Mesodermal cell (in vitro differentiated cells): ENCODE data around the gene SEC16A.
"Not testable (repeated sequence)": the region's sequence is repeated elsewhere in the genome, so short reads cannot be mapped to it uniquely, and the experiment has no call there.

Experiments used
- H3K27ac ChIP-seq: 2 replicates; pipeline ENCODE4 v1.7.0; 2013; ENCODE audit warnings: mild to moderate bottlenecking, low read depth, low read length, moderate library complexity; ENCODE audit not compliant: severe bottlenecking
- H3K36me3 ChIP-seq: 2 replicates; pipeline ENCODE4 v1.7.1; 2013; ENCODE audit warnings: mild to moderate bottlenecking, low read length, moderate library complexity; ENCODE audit not compliant: control insufficient read depth, insufficient read depth
- H3K4me1 ChIP-seq: one replicate; pipeline ENCODE4 v1.7.1; 2013; ENCODE audit warnings: mild to moderate bottlenecking, low read length; ENCODE audit not compliant: insufficient read depth, control insufficient read depth, poor library complexity, severe bottlenecking
- H3K4me3 ChIP-seq: 2 replicates; pipeline ENCODE4 v1.7.0; 2013; ENCODE audit warnings: low read length, control low read depth, mild to moderate bottlenecking; ENCODE audit not compliant: insufficient read depth, poor library complexity, severe bottlenecking; ENCODE audit errors: extremely low read depth
- H3K9me3 ChIP-seq: 2 replicates; pipeline ENCODE4 v1.7.1; 2013; ENCODE audit warnings: mild to moderate bottlenecking, low read length, moderate library complexity; ENCODE audit not compliant: control insufficient read depth
- WGBS, 2 experiments: methylation state at CpG; one replicate each; pipeline ENCODE4 v1.1.5; 2013; ENCODE audit warnings: missing lambda C conversion rate in 2 of 2; ENCODE audit not compliant: insufficient coverage in 2 of 2; 5-methylcytosine and 5-hydroxymethylcytosine counted together

SEC16A gene

DNA sequence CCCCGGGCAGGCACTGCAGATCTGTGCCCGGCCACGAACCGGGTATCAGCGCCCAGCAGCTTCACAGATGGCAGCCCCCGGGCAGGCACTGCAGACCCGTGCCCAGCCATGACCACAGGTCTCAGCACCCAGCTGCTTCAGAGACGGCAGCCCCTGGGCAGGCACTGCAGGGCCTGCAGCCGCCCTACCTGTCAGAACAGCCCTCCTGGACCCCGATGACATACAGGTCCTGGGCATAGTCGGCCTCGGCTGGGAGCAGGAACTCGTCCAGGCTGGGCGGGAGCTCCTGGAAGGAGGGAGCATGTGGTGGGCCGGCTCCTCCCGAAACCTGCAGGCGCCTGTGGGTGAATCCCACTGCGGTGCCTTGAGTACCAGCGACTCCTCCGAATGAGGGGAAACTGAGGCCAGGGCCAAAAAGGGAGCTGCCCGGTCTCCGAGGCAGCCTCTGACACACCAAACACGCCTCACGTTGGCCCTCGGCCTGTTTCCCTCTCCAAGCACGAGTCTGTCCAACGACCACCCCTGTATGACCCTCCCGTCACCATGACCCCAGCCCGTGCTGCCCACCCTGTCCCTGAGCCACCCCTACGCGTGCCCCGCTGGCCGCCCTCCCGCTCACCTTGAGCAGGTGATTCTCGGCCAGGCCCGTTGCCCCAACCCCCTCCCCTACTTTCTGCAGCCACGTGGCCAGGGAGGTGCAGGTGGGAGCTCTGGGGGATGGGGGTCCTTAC lies 48.8 kb downstream of the SEC16A start:
- Histone ChIP-seq H3K4me3 (no peak overlapping the region), H3K36me3 (peaks cover 53% of the 10 kb centered on the region), H3K27ac (no peak overlapping the region), H3K9me3 (no peaks in the 10 kb centered on the region), H3K4me1 (peaks cover 8% of the 10 kb centered on the region)
- 95 to 96% methylated on average over 33 to 35 of the region's 37 CpGs for WGBS, 2 experiments

DNA sequence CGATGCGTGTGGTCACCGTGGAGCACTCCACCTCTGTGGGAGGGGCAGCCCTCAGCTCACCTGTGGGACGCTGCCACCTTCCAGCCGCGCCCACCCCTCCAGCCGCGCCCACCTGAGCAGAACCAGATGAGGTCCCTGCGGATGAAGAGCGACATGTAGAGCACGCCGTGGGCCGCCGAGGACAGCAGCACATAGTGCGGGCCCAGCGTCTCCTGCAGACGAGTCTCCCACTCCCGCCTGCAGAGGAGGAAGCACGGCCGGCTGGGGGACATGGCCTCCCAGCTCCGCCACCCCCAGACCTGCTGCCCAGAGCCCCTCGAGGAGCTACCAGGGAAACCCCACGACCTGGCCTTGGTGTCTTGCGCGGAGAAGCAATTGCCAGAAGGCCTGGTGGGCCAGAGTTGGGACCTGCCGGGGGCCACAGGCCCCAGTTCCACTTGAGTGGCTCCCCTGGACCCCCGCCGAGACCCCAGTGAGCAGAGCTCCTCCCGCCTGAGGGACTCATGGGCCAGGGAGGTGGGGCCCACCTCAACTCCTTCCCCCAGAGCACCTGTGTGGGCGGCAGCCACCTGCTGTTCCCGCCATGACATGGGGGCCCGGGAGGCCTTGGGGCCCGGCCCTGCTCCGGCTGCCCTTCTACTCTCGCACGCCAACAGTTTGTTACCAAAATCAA lies 49.7 kb downstream of the SEC16A start:
- Histone ChIP-seq H3K36me3 (peaks cover 61% of the 10 kb centered on the region), H3K4me1 (peaks cover 8% of the 10 kb centered on the region), H3K27ac (no peak overlapping the region), H3K4me3 (no peak overlapping the region), H3K9me3 (no peaks in the 10 kb centered on the region)
- WGBS, 2 experiments: 92 to 94% methylated on average over 22 to 35 of the region's 36 CpGs

DNA sequence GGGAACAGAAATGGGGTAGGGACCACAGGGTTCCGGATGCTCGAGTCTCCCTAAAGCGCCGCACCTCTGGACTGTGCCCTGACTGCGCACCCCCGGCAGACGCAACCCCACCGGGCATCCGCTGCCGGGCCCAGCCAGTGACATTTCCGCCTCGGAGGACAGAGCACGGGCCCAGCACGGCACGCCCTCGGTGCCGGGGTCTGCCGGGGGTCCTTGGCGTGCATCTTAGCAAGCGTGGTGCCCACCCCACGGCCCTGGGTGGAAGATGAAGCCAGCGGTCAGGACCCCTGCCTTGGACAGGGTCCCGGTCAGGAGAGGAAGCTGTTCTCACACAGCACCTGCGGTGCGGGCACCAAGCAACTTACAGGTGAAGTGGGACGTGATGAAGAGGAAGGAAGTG lies 50.2 kb downstream of the SEC16A start:
- Histone ChIP-seq H3K4me1 (peaks cover 4% of the 10 kb centered on the region), H3K36me3 (peaks cover 64% of the 10 kb centered on the region), H3K27ac (no peak overlapping the region), H3K9me3 (no peaks in the 10 kb centered on the region), H3K4me3 (no peak overlapping the region)
- 85 to 86% methylated on average over 25 to 26 of the region's 26 CpGs for WGBS, 2 experiments

DNA sequence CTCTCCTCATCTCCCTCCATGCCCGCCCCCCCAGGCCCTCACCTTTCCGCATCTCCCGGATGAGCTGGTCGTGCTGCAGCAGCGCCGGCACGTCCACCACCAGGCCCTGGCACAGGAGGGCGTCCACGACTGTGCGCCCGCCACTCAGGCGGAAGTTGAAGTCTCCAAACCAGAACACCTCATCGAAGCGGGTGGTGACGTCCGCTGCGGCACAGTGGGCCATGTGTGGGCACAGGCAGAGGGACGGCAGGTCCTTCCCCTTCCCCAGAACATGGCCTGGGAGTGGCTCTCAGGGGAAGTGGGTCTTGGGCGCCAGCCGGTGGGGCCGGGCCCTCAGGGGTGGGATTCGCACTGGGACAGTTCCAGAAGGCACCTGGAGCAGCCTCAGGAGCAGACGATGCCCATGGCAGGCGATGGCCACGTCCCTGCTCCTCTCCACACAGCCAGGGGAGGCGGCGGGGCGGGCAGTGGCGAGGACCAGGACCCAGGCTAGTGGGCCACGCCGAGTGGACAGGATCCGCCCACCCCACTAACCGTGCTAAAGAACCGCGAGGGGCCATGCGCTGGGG lies 51.0 kb downstream of the SEC16A start:
- H3K9me3 ChIP-seq: no peaks in the 10 kb centered on the region
- H3K36me3 ChIP-seq: peaks cover 62% of the 10 kb centered on the region
- H3K4me1 ChIP-seq: no peaks in the 10 kb centered on the region
- H3K27ac ChIP-seq: no peak overlapping the region
- H3K4me3 ChIP-seq: no peak overlapping the region
- 96 to 97% methylated on average over 32 of the region's 36 CpGs for WGBS, 2 experiments

DNA sequence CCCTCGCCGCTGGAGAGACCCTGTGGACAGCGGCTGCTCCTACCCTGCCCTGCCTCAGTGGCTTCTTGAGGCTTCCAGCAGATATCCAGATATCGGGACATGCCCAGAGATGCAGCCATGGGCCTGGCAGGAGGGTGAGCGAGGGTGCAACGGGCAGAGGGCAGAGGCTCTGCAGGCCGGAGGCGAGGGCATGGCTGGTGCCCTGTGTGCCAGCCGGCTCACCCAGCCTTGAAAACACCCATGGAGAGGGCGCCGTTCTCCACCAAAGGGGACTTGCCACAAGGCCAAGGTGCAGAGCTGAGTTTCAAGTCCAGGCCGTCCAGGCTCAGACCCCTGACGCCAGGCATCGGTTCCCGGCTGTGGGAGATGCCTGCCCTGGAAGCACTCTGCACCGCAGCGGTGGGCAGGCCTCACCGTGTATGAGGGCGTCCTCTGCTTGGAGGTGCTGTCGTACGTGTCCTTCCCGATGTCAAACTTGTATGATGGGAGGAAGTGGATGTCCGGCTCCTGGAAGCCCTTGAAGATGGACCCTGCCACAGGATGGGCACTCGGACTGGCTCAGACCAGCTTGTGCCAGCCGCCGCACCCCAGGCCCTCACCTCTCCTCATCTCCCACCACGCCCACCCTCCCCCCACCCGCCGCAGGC lies 52.1 kb downstream of the SEC16A start:
- H3K4me1 ChIP-seq: no peaks in the 10 kb centered on the region
- no peak overlapping the region for H3K27ac ChIP-seq
- 97 to 98% methylated on average over 16 to 20 of the region's 29 CpGs for WGBS, 2 experiments
- no peak overlapping the region for H3K4me3 ChIP-seq
- peaks cover 65% of the 10 kb centered on the region for H3K36me3 ChIP-seq
- no peaks in the 10 kb centered on the region for H3K9me3 ChIP-seq

DNA sequence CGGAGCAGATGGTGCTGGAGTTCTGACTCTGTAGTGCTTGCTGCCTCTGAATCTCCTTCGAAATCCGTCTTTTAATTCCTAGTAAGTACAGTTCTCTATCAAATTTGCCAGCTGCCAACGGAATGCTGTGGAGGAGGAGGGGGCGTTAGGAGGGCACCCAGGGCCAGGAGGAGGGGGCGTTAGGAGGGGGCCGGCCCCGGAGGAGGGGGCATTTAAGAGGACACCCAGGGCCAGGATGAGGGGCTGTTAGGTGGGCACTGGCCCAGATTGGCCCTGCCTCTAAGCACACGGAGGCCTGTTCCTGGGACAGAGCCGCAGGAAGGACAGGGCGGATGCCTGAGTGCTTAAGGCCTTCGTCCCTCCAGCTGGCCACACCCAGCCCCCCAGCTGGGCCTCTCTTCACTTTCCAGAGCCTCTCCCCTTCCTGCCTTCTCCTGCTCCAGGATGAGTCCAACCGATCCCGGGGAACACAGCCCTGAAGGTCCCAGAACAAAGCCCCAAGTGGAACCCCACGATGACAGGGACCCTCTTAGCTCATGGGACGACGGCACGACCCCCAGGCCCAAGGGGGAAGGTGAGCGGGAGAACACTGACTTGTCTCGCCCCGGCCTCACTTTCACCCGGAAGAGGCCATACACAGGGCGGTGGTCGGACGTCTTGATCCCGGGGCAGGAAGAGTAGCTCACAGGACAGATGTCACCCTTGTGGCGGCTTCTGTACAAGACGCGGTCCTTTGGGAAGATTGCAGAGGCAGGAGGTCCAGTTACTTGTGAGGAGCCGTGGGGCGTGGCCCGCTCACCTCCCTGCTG lies 53.0 kb downstream of the SEC16A start:
- 96 to 97% methylated on average over 28 to 30 of the region's 32 CpGs for WGBS, 2 experiments
- H3K27ac ChIP-seq: no peak overlapping the region
- H3K9me3 ChIP-seq: no peaks in the 10 kb centered on the region
- no peaks in the 10 kb centered on the region for H3K4me1 ChIP-seq
- no peak overlapping the region for H3K4me3 ChIP-seq
- H3K36me3 ChIP-seq: peaks cover 65% of the 10 kb centered on the region

DNA sequence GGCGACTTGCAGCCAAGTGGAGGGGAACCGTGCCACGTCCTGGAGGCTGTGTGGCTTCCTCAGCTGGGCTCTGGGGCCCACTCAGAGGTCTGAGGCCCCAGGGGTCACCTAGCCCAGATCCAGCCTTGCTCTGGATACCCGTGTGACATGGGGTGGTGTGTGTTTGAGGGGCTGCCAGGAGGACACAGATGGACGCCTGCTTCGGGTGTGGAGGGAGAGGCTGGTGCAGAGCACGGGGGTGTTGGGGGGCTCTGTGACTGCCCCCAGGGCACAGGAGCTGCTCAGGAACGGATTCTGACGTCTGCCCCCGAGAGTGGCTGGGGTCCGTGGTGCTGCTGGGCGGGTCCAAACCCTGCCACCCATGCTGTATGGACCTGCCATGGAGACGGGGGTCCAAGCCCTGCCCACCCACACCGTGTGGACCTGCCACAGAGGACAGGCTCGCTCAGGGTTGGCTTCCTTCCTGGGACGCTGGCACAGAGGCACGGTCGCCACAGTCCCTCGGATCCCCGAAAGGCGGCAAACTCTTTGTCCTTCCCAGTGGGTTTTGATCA lies 53.7 kb downstream of the SEC16A start:
- no peaks in the 10 kb centered on the region for H3K9me3 ChIP-seq
- H3K27ac ChIP-seq: no peak overlapping the region
- H3K36me3 ChIP-seq: peaks cover 70% of the 10 kb centered on the region
- no peaks in the 10 kb centered on the region for H3K4me1 ChIP-seq
- WGBS, 2 experiments: 93% methylated on average over 19 to 20 of the region's 21 CpGs
- no peak overlapping the region for H3K4me3 ChIP-seq

DNA sequence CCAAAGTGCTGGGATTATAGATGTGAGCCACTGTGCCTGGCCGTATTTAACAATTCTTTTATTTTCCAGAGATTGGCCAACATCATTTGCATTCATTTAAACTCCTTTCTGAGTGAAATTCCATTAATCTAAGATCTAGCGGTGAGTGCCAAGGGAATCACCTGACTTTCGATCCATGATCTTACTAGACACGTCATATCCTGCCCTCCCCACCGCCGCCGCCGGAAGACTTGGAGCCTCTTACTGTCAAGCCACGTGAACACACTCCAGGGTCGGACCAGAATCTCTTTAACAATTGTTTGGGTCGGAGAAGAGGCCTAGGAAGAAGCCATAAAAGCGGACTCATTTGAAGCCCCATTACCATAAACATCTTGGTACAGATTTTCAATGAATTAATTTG lies 56.1 kb downstream of the SEC16A start:
- peaks cover 77% of the 10 kb centered on the region for H3K36me3 ChIP-seq
- WGBS, 2 experiments: 93 to 95% methylated on average over 4 to 12 of the region's 12 CpGs
- no peak overlapping the region for H3K4me3 ChIP-seq
- H3K27ac ChIP-seq: no peak overlapping the region
- no peaks in the 10 kb centered on the region for H3K4me1 ChIP-seq
- H3K9me3 ChIP-seq: no peaks in the 10 kb centered on the region

DNA sequence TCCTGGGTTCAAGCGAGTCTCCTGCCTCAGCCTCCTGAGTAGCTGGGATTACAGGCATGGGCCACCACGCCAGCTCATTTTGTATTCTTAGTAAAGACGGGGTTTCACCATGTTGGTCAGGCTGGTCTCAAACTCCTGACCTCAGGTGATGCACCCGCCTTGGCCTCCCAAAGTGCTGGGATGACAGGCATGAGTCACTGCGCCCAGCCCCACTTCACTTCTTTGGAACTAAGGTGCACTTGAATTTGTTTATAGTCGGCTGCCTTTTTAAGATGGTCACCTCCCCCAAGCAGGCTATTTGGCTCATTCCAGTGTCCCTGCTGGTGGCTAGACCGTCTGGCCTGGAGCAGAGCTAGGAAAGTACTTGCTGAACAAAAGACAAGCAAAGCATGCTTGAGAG lies 57.5 kb downstream of the SEC16A start:
- WGBS, 2 experiments: 95 to 98% methylated on average over 6 to 7 of the region's 7 CpGs
- peaks cover 86% of the 10 kb centered on the region for H3K36me3 ChIP-seq

DNA sequence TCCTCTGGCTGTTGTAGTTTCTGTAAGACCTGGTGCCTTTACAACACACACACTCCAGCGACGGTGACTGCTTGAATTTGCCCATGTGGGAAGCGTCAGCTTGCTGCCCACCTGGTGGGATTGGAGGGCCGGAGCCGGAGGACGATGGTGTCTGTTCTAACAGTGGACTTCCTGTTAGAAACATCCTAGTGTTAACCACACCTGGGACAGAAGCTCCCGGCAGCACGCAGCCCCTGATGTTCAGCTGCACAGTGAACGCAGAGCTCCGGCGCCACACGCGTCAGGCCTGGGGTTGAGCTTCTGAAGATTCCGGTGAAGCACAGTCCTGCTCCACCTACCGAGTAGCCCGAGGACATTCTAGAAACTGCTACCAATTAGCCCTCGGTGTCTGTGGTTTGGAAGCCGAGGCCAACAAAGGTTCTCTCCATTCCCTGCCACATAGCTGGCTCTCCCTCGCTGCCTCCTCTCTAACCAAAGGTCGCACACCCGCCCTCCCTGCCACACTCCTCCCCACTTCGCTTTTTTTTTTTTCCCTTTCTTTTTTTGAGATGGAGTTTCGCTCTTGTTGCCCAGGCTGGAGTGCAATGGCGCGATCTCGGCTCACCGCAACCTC lies 58.0 kb downstream of the SEC16A start:
- 88 to 92% methylated on average over 23 to 27 of the region's 27 CpGs for WGBS, 2 experiments
- Histone ChIP-seq H3K36me3 (peaks cover 86% of the 10 kb centered on the region), H3K4me3 (no peak overlapping the region), H3K4me1 (peaks cover 7% of the 10 kb centered on the region), H3K27ac (no peak overlapping the region), H3K9me3 (no peaks in the 10 kb centered on the region)

More for the DNA sequence above, 57.5 kb downstream of the SEC16A start:
- H3K9me3 ChIP-seq, H3K4me3 ChIP-seq, H3K27ac ChIP-seq, H3K4me1 ChIP-seq: not testable (repeated sequence)
